Measurements from ENCODE around the gene LY6G5B. TPM values are rescaled to one million over a fixed set of nuclear protein-coding genes. Genes with fewer than 3 reads are reported as not detected.

LY6G5B gene
- total RNA-seq, 1 experiment from 2014 or later: 4.0 TPM

- no peak for DNase-seq (ENCODE audit: low read depth)
These were observed 44.4 kb downstream of the LY6G5B start for GRCh38 chr6:31713991-31714684.

- no peak for DNase-seq (ENCODE audit: low read depth)
These were observed 45.5 kb downstream of the LY6G5B start, which contains the start of gene LY6G6D for GRCh38 chr6:31715022-31715958. TSS of gene LY6G6D (plus strand) at chr6:31715348. CDS start at chr6:31715356, 8 bp downstream.

- DNase-seq (ENCODE audit: low read depth): no peak
These were observed 47.9 kb downstream of the LY6G5B start for GRCh38 chr6:31717499-31718222.

GRCh38 chr6:31718265-31718664 lies 48.5 kb downstream of the LY6G5B start:
- DNase-seq (ENCODE audit: low read depth): no peak

GRCh38 chr6:31719001-31719400 lies 49.2 kb downstream of the LY6G5B start:
- DNase-seq (ENCODE audit: low read depth): no peak

- DNase-seq (ENCODE audit: low read depth): no peak
These were observed 50.5 kb downstream of the LY6G5B start for GRCh38 chr6:31720196-31720770.

GRCh38 chr6:31721351-31722020 lies 51.7 kb downstream of the LY6G5B start, which contains the start of gene LY6G6C:
TSS of gene LY6G6C (minus strand) at chr6:31721746. CDS start at chr6:31721679, 67 bp downstream.
- no peak for DNase-seq (ENCODE audit: low read depth)

- no peak for DNase-seq (ENCODE audit: low read depth)
These were observed 52.4 kb downstream of the LY6G5B start for GRCh38 chr6:31722173-31722572.

Other genes starting within 250 kb of the LY6G5B start
- 10.6 and 13.0 TPM in 2 replicates for gene MICB, start 171.8 kb upstream of the LY6G5B start, total RNA-seq (2014; rRNA removed)
- not detected in 2 replicates for gene MCCD1, start 141.0 kb upstream of the LY6G5B start, total RNA-seq (2014; rRNA removed)
- 402 and 452 TPM in 2 replicates for gene DDX39B, start 128.0 kb upstream of the LY6G5B start, total RNA-seq (2014; rRNA removed)
- gene ATP6V1G2, start 123.4 kb upstream of the LY6G5B start, total RNA-seq (2014; rRNA removed): 3.1 and 3.3 TPM in 2 replicates
- 21.2 and 26.8 TPM in 2 replicates for gene NFKBIL1, start 122.4 kb upstream of the LY6G5B start, total RNA-seq (2014; rRNA removed)
- gene LTA, start 97.7 kb upstream of the LY6G5B start, total RNA-seq (2014; rRNA removed): not detected in 2 replicates
- gene TNF, start 94.4 kb upstream of the LY6G5B start, total RNA-seq (2014; rRNA removed): not detected in 2 replicates
- not detected in 2 replicates for gene LTB, start 87.6 kb upstream of the LY6G5B start, total RNA-seq (2014; rRNA removed)
- gene LST1, start 83.7 kb upstream of the LY6G5B start, total RNA-seq (2014; rRNA removed): not detected in 2 replicates
- gene NCR3, start 77.0 kb upstream of the LY6G5B start, total RNA-seq (2014; rRNA removed): not detected in 2 replicates
- not detected in 2 replicates for gene AIF1, start 54.7 kb upstream of the LY6G5B start, total RNA-seq (2014; rRNA removed)
- 75.9 and 81.7 TPM in 2 replicates for gene PRRC2A, start 49.3 kb upstream of the LY6G5B start, total RNA-seq (2014; rRNA removed)
- 180 and 219 TPM in 2 replicates for gene BAG6, start 17.3 kb upstream of the LY6G5B start, total RNA-seq (2014; rRNA removed)
- 3.9 and 4.4 TPM in 2 replicates for gene APOM, start 14.1 kb upstream of the LY6G5B start, total RNA-seq (2014; rRNA removed)
- gene C6orf47, start 9.2 kb upstream of the LY6G5B start, total RNA-seq (2014; rRNA removed): 30.0 and 31.3 TPM in 2 replicates
- 28.5 and 31.2 TPM in 2 replicates for gene GPANK1, start 5.0 kb upstream of the LY6G5B start, total RNA-seq (2014; rRNA removed)
- 292 and 320 TPM in 2 replicates for gene CSNK2B, start 3.9 kb upstream of the LY6G5B start, total RNA-seq (2014; rRNA removed)
- 1.4 and 3.2 TPM in 2 replicates for gene LY6G5C, start 11.1 kb downstream of the LY6G5B start, total RNA-seq (2014; rRNA removed)
- gene ABHD16A, start 33.3 kb downstream of the LY6G5B start, total RNA-seq (2014; rRNA removed): 45.8 and 50.5 TPM in 2 replicates
- gene LY6G6F, start 36.9 kb downstream of the LY6G5B start, total RNA-seq (2014; rRNA removed): not detected in 2 replicates
- not detected in 2 replicates for gene LY6G6D, start 45.4 kb downstream of the LY6G5B start, total RNA-seq (2014; rRNA removed)
- gene LY6G6C, start 51.8 kb downstream of the LY6G5B start, total RNA-seq (2014; rRNA removed): 0.51 TPM in 1 of 2 replicates, not detected in the other
- gene MPIG6B, start 53.4 kb downstream of the LY6G5B start, total RNA-seq (2014; rRNA removed): not detected in 2 replicates
- 78.4 and 85.8 TPM in 2 replicates for gene DDAH2, start 59.3 kb downstream of the LY6G5B start, total RNA-seq (2014; rRNA removed)
- 771 and 894 TPM in 2 replicates for gene CLIC1, start 66.6 kb downstream of the LY6G5B start, total RNA-seq (2014; rRNA removed)
- gene MSH5, start 70.0 kb downstream of the LY6G5B start, total RNA-seq (2014; rRNA removed): 13.2 and 16.5 TPM in 2 replicates
- 1.5 and 2.7 TPM in 2 replicates for gene SAPCD1, start 92.7 kb downstream of the LY6G5B start, total RNA-seq (2014; rRNA removed)
- gene VWA7, start 107.4 kb downstream of the LY6G5B start, total RNA-seq (2014; rRNA removed): not detected in 2 replicates
- 63.2 and 68.7 TPM in 2 replicates for gene VARS1, start 125.8 kb downstream of the LY6G5B start, total RNA-seq (2014; rRNA removed)
- 78.7 and 88.2 TPM in 2 replicates for gene LSM2, start 137.0 kb downstream of the LY6G5B start, total RNA-seq (2014; rRNA removed)
- gene HSPA1L, start 145.3 kb downstream of the LY6G5B start, total RNA-seq (2014; rRNA removed): 0.71 and 1.5 TPM in 2 replicates
- gene HSPA1A, start 145.6 kb downstream of the LY6G5B start, total RNA-seq (2014; rRNA removed): 98.9 and 101 TPM in 2 replicates
- gene HSPA1B, start 157.8 kb downstream of the LY6G5B start, total RNA-seq (2014; rRNA removed): 86.1 and 92.2 TPM in 2 replicates
- 43.9 and 57.2 TPM in 2 replicates for gene NEU1, start 192.8 kb downstream of the LY6G5B start, total RNA-seq (2014; rRNA removed)
- 0.06 TPM in 1 of 2 replicates, not detected in the other for gene SLC44A4, start 209.0 kb downstream of the LY6G5B start, total RNA-seq (2014; rRNA removed)
- gene EHMT2, start 227.7 kb downstream of the LY6G5B start, total RNA-seq (2014; rRNA removed): 58.6 and 60.5 TPM in 2 replicates
- 1.2 and 3.0 TPM in 2 replicates for gene ZBTB12, start 232.1 kb downstream of the LY6G5B start, total RNA-seq (2014; rRNA removed)